HG03439 (cell line): Measurements from ENCODE around the gene SH2B3.

Experiments
- ATAC-seq: cut with Tn5 transposase; IDR thresholded peaks from one replicate; pipeline ENCODE4 v1.9.1; 2021; ENCODE audit warnings: mild to moderate bottlenecking, moderate library complexity; ENCODE audit not compliant: unreplicated experiment

SH2B3 gene

GRCh38 chr12:111408686-111409402 lies 3.1 kb downstream of the SH2B3 start:
- ATAC-seq = no peak

DNA sequence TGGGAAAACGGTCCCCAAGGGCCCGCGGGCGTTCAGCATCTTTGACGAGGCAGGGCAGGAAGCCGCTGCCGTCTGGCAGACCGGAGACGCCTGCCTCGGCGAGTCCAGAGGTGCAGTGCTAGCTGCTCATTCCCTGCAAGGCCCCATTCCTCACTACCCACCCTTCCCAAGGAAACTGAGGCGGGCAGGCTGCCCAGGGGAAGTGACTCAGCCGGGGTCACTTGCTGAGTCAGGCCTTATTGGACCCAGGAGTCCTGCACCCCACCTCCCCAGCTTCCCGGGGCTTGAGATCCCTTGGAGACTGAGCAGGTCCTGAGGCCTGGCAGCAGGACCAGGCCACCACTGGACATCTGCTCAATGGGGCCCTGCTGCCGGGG lies 3.7 kb downstream of the SH2B3 start:
- no peak for ATAC-seq

GRCh38 chr12:111409780-111410430 lies 4.2 kb downstream of the SH2B3 start:
- ATAC-seq = no peak

GRCh38 chr12:111410431-111411184 lies 4.9 kb downstream of the SH2B3 start:
- ATAC-seq = no peak

GRCh38 chr12:111411185-111411764 lies 5.6 kb downstream of the SH2B3 start:
- no peak for ATAC-seq

DNA sequence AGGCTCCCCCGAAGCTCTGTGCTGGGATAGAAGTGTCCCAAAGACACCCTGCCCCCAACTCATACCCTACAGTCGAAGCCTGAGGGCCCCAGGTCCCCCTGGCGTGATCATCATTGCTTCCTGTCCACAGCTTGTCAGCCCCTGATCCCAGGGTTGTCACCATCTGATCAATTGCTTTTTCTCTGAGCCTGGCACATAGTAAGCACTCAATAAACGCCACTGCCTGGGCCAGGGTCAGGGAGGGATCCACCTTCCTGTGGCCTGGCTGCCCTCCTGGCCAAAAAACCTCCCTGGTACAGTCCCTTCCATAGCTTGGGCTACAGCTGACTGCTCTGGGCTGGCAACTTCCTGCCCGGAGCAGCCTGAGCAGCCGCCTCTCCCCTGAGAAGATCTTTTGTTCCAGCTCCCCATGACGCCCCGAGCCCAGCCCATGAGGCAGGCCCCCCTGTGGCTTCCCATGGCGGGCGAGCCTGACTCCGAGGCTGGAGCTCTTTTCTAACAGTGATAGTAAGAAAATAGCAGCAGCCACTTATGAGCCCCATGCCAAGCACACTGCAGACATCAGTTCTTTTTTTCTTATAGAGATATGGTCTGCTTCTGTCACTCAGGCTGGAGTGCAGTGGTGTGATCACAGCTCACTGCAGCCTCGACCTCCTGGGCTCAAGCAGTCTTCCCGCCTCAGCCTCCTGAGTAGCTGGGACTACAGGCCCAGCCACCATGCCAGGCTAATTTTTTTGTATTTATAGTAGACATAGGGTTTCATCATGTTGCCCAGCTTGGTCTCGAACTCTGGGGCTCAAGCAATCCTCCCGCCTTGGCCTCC lies 6.5 kb downstream of the SH2B3 start:
- no peak for ATAC-seq

- ATAC-seq = no peak
Measured at GRCh38 chr12:111412830-111413441, 7.2 kb downstream of the SH2B3 start.

GRCh38 chr12:111413442-111414086 lies 7.8 kb downstream of the SH2B3 start:
- no peak for ATAC-seq

DNA sequence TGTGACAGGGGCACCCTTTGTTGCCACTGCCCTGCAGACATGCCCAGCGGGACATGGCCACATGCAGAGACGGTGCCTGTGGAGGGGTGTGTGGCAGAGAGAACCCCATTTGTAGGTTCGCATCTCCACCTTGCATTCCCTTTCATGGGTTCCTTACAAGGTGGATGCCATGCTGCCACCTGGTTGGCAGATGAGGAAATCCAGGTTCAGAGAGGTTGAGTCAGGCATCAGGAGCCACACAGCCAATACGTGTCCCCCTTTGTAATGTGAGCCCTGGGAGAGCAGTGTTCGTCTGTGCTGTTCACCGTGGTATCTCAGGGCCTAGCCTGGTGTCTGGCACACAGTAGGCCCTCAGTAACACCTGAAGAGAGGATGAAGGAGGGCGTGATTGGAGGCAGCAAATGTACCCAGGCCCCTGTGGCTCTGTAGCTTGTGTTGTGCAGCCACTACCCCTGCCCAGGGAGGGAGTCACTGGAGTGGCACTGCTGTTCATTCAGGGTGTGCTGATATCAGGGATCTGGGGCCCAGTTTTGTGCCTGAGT lies 9.1 kb downstream of the SH2B3 start:
- no peak for ATAC-seq

DNA sequence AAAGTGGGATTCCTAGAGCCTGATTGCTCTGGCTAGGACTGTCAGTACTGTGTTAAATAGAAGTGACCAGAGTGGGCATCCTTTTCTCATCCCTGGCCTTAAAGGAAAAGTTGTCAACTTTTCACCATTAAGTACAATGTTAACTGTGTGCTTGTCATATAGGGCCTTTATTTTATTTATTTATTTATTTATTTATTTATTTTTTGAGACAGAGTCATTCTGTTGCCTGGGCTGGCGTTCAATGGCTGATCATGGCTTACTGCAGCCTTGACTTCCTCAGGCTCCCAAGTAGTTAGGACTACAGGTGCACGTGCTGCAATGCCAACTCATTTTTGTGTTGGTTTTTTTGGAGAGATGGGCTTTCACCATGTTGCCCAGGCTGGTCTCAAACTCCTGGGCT lies 11.6 kb downstream of the SH2B3 start:
- ATAC-seq = no peak

DNA sequence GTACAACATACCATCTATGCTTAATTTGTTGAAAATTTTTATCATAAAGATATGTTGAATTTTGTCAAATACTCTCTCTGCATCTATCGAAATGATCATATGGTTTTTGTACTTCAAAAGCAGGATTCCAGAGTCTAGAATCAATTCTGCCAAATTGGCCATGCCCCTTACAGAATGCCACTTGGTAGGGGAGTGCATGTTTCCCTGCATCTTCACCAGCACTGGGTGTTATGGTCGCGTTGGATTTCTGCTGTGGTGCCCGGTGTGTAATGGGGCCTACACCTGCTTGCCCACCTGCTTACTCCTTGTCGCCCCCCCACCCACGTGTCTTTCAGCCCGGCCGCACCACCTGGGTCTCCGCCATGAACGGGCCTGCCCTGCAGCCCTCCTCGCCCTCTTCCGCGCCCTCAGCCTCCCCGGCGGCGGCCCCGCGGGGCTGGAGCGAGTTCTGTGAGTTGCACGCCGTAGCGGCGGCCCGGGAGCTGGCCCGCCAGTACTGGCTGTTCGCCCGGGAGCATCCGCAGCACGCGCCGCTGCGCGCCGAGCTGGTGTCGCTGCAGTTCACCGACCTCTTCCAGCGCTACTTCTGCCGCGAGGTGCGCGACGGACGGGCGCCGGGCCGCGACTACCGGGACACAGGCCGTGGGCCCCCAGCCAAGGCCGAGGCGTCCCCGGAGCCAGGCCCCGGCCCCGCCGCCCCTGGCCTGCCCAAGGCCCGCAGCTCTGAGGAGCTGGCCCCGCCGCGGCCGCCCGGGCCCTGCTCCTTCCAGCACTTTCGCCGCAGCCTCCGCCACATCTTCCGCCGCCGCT lies 12.3 kb downstream of the SH2B3 start:
- no peak for ATAC-seq

DNA sequence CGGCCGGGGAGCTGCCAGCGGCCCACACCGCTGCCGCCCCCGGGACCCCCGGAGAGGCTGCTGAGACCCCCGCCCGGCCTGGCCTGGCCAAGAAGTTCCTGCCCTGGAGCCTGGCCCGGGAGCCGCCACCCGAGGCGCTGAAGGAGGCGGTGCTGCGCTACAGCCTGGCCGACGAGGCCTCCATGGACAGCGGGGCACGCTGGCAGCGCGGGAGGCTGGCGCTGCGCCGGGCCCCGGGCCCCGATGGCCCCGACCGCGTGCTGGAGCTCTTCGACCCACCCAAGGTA lies 12.8 kb downstream of the SH2B3 start:
- ATAC-seq = no peak

- no peak for ATAC-seq
Measured at GRCh38 chr12:111419784-111420183, 14.1 kb downstream of the SH2B3 start.

DNA sequence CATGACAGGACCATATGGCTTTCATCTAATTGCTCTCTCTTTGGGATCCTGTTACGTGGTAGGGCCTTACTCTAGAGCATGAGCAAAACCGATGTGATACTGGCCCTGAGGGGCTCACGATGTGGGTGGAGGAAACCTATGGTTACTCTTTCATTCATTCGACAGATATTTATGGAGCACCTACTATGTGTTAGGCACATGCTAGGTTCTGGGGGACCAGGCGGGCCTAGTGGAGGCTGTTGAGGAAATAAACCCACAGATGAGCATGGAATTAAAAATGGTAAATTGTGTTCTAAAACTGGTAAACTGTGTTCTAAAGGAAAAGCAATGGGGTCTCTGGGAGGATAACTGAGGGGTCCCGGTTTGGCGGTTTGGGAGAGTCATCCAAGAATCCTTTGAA lies 14.8 kb downstream of the SH2B3 start:
- ATAC-seq = no peak

DNA sequence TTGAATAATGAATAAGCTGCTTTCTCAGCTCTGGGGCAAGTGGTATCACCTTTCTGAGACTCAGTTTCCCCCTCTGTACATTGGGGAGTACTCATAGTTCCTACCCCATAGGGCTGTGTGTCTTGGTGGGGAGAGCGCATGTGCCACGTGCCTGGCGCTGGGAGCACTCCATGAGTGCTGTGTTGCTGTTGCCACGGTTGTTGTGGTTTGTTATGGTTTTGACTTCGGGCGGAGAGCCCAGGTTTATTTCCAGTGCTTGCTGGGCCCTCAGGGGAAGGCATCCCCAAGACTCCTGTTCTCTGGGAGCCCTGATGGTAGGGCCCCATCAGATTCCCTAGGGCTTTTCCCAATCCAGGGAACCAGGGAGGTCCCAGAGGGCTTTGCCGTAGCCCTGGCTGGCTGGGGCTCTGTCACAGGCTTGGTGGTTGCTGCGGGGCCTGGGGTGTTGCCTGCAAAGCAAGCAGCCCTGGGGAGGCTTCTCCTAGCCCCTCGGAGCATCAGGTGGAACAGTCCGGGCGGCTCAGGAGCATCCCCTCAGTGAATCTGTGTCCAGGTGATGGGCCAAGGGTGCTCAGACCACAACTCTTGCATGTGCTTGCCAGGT lies 18.6 kb downstream of the SH2B3 start:
- ATAC-seq = no peak

GRCh38 chr12:111424793-111425251 lies 19.1 kb downstream of the SH2B3 start:
- no peak for ATAC-seq

GRCh38 chr12:111425655-111426054 lies 19.9 kb downstream of the SH2B3 start:
- ATAC-seq = no peak

- no peak for ATAC-seq
Measured at GRCh38 chr12:111426344-111427185, 20.8 kb downstream of the SH2B3 start.
